CD4-positive, alpha-beta T cell treated with Interleukin-4 for 1 hour (primary cell): ENCODE measurements around the gene KMO.

ENCODE experiments used
- DNase-seq, 2 donors: peaks; one replicate each; pipeline ENCODE4 v3.0.0-alpha.2; 2020 to 2022

KMO gene

DNA sequence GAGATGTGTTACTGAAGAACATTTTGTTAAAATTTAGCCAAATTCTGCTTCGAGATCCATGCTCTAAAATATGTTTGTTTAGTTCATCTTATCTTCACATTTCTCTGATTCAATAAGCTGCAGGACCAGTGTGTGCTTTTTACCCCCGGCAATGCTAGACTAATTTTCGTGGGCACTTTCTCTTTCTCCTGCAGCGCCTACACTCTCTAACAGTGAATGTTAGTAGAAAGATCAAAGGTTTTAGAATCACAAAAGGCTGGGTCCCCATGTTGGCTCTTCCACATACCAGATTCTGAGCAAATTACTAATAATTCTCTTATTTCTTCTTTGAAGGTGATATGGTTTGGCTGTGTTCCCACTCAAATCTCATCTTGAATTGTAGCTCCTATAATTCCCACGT is 99.5 kb downstream of the KMO start:
- no peak for DNase-seq

DNA sequence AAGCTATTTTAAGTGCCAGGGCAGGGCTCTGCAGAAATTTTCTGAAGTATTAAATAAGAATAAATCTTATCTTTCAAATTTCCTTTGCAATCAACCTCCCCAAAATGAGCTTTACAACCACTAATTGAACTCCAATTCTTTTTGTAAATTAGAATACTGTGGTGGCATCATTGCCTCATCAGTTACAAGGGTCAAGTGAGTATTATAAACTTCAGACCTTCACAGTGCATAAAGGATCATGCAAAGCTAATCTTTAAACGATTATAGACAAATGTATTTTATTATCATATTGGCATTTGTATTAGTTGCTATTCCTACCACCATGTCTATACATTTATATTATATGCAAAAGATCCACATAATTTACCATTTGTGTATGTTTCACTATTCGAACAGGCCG is 100.8 kb downstream of the KMO start:
- no peak for DNase-seq

GRCh38 chr1:241635556-241636152 is 103.5 kb downstream of the KMO start:
- no peak for DNase-seq

GRCh38 chr1:241636291-241636690 is 104.1 kb downstream of the KMO start:
- no peak for DNase-seq

- DNase-seq = no peak
Measured at GRCh38 chr1:241637046-241637590, 104.9 kb downstream of the KMO start.

DNA sequence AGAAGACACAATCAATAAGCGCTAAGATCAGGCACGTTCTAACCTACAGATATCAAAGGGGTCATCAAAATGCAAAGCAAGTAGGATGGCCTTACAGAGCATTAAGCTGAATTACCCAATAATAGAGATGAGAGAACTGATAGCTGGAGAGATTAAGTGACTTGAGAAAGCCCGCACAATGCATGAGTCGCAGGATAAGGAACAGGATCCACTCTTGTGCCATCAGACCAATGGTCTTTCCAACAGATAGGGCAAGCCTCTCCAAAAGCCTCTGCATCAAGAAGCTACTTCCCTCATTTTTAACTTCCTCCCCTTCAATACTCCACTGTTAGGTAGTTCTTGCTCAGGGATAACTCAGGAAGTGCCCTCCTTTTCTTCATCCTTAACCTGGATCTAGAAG is 105.4 kb downstream of the KMO start:
- DNase-seq = no peak

- DNase-seq = no peak
Measured at GRCh38 chr1:241638099-241638682, 106.0 kb downstream of the KMO start.

GRCh38 chr1:241638909-241639622 is 106.9 kb downstream of the KMO start:
- peak in 1 of 2 donors; percentile 10 for DNase-seq

GRCh38 chr1:241639623-241640148 is 107.5 kb downstream of the KMO start:
- DNase-seq = peak in 1 of 2 donors; percentile 14

DNA sequence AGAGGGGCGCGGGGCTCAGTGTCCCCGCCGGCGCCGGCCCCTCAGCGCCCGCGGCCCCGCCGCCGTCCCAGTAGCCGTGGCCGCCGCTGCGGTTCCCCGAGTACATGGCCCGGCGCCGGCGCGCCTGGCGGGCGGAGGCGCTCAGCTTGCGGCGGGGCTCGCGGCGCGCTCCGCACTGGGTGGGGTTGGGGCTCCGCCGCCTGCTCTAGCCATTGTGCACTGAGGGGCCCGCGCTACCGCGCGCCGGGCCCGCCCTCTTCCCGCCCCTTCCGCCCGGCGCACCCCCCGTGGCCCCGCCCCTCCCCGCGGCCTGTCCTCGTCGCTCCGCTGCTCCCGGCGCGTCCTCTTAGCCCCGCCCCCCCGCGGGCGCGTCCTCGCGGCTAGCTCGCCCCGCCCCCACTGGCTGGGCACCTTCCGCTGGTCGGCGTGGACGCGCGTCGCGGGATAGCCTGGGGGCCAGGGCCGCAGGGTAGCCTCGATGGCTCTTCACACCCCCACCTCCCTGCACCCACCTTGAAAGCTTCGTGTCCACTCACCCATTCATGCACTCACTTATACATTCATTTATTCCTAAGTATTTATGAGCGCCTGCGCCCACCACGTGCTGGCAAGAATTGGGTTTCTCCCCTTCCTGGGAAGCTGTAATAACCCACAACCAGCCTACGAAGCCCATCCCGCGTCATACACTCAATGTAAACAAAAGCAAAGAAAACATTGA is 108.1 kb downstream of the KMO start, which contains the start of the genes CHML and OPN3:
TSS of gene CHML (minus strand) at position 221 of the 718 bp plus-strand sequence. CDS start 4,603 bp downstream, outside the sequence.
TSS of gene OPN3 (minus strand) at position 221 of the 718 bp plus-strand sequence. CDS start at position 106, 115 bp downstream.
- peak; percentile 92 to 93 for DNase-seq

DNA sequence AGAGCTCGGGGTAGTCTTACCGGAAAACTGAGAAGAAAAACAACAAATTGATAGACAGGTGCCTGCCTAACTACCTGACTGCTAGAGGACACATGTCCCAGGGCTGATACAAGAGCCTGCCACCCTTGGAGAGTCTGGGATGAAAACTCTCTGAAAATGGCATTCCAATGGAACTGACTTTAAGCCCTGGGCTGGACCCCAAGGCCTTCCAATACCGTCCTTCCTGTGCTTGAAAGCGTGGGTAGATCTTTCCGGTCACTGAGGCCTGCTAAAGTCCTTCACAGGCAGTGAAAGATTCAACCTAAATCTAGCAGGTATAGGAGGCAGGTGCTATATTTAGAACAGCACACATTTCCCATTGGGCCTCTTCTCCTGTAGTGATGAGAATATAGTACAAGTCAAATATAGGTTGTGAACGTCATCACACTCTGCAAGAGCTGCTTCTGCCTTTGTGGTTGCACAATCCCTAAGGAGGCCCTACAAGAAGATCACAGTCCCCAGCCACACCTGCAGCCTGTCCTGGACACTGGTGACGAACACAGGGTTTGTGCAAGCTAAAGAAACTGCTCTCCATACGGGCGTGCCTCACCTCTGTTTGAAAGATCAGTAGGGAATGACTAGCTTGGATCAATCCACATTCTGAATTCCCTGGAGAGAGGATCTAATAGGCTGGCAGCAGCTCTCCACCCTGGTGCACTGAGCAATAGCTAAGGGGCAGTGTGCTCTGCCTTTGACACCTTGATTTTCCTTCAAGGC is 108.9 kb downstream of the KMO start:
- no peak for DNase-seq

DNA sequence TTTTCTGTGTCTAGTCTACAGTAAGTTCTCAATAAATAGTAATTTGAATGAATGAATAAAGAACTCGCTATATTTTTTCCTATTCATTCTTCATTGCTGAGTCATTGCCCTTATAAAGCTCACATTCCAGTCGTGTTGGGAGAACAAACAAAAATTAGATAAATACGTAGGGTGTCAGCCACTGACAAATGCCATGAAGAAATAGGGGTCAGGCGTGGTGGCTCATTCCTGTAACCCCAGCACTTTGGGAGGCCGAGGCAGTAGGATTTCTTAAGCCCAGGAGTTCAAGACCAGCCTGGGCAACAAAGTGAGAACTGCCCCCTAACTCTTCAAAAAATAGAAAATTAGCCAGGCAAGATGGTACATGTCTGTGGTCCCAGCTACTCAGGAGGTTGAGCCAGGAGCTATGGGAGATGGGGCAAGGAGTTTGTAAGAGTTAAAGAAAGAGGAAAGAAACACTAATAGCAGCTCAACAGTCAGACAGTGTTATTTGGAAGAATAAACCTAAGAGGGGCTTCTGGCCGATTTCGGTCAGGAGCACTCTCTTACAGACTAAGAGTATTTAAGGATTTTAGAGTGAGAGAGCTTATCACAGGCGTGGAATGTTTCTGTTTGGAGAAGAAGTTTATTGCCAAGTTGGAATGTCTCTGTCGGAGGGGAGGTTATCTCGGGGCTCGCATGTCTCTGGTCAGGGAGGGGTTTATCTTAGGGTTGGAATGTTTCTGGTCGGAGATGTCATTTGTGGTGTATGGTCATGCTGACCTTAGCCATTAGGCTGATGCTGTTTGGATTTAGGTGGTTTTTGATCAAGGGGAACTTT is 109.8 kb downstream of the KMO start:
- no peak for DNase-seq

DNA sequence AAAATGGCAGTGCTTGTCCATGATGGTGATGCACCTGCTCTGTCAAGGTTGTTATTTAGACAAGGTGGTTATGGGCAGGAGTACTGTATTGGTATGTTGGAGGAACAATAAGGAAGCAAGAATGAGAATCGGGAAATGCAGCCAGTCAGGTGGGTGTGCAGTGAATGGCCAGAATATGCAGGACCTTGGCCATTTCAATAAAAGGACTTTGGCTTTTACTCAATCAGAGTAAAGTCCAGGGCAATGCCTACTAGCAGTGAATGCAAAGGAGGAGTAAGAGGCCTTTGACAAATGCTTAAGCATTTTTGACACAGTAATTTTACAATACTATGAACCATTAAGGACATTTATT is 110.4 kb downstream of the KMO start:
- DNase-seq = no peak

- DNase-seq = no peak
Measured at GRCh38 chr1:241644259-241644658, 112.1 kb downstream of the KMO start.

DNA sequence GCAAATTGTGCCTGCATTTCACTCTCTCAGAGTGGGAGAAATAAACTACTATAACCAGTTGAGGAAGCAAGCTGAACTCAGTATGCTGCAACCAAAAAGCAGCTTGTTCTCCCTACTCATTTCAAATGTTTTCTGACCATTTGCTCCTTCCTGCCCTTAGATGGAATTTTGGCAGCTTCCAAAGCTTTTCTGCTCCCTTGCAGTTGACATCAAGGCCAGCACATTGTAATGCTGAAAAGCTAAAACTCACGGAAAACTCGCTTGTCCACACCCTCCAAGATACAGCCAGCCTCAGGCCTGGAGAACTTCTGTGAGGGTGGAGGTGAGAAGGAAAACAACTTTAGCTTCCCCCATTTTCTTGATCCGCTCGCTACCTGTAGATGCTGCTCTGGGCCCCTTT is 113.0 kb downstream of the KMO start:
- no peak for DNase-seq
